Activated T-cell treated with anti-CD3 and anti-CD28 coated beads, Interleukin-2, amount 50 U/mL, for 72 hours (primary cell): ENCODE results near the gene VPS37D. TPM values are rescaled to one million over a fixed set of nuclear protein-coding genes. Genes with fewer than 3 reads are reported as not detected.
"Not testable (repeated sequence)": the region's sequence is repeated elsewhere in the genome, so short reads cannot be mapped to it uniquely, and the experiment has no call there.

ENCODE experiments used
- ATAC-seq, 2 donors: fragments of 150-1000 bp; cut with Tn5 transposase; replicated peaks in 1 of 2; 2 replicates each; pipeline ENCODE4 v1.10.0; 2021; ENCODE audit warnings: moderate library complexity in 2 of 2, mild to moderate bottlenecking in 1 of 2
- DNase-seq, 2 donors: peaks; one replicate each; pipeline ENCODE4 v3.0.0; 2021 to 2022; ENCODE audit warnings: mixed read lengths in 1 of 2
- H3K27ac Mint-ChIP-seq: one replicate; pipeline ENCODE4 v1.8.0; 2022; ENCODE audit warnings: mild to moderate bottlenecking, moderate library complexity, mixed read lengths
- H3K27me3 Mint-ChIP-seq: one replicate; pipeline ENCODE4 v1.8.0; 2022; ENCODE audit warnings: low read depth, mixed read lengths
- H3K36me3 Mint-ChIP-seq, 2 donors: one replicate each; pipeline ENCODE4 v1.8.0; 2022; ENCODE audit warnings: mixed read lengths in 2 of 2, mild to moderate bottlenecking in 1 of 2; ENCODE audit not compliant: insufficient read depth in 2 of 2
- H3K4me1 Mint-ChIP-seq: one replicate; pipeline ENCODE4 v1.8.0; 2022; ENCODE audit warnings: low read depth, mixed read lengths
- H3K4me3 Mint-ChIP-seq, 2 donors: one replicate each; pipeline ENCODE4 v1.8.0; 2022; ENCODE audit warnings: mild to moderate bottlenecking in 2 of 2, mixed read lengths in 2 of 2, moderate library complexity in 2 of 2
- H3K9me3 Mint-ChIP-seq, 2 donors: one replicate each; pipeline ENCODE4 v1.8.0; 2022; ENCODE audit warnings: mixed read lengths in 2 of 2
- total RNA-seq, 2 donors: library from RNA; stranded (reverse); gene quantifications; one replicate each; pipeline ENCODE4 v1.2.3, GENCODE V29; 2022

The VPS37D gene
- total RNA-seq, 2 donors from 2014 or later: 0.70 to 0.95 TPM

GRCh38 chr7:73650524-73650923, 17.1 kb upstream of the VPS37D start:
- no peak overlapping the region for H3K4me3 Mint-ChIP-seq
- H3K36me3 Mint-ChIP-seq: no peaks in the 10 kb centered on the region
- no peak overlapping the region for H3K27ac Mint-ChIP-seq
- peaks cover 18% of the 10 kb centered on the region for H3K4me1 Mint-ChIP-seq
- DNase-seq (no peak), ATAC-seq (no peak)
- no peaks in the 10 kb centered on the region for H3K9me3 Mint-ChIP-seq
- peaks cover 64% of the 10 kb centered on the region for H3K27me3 Mint-ChIP-seq

GRCh38 chr7:73652541-73652949, 15.1 kb upstream of the VPS37D start:
- ATAC-seq (no peak), DNase-seq (no peak)
- Mint-ChIP-seq H3K4me1 (peaks cover 18% of the 10 kb centered on the region), H3K36me3 (no peaks in the 10 kb centered on the region), H3K4me3 (no peak overlapping the region), H3K9me3 (no peaks in the 10 kb centered on the region), H3K27me3 (peaks cover 50% of the 10 kb centered on the region), H3K27ac (no peak overlapping the region)

DNA sequence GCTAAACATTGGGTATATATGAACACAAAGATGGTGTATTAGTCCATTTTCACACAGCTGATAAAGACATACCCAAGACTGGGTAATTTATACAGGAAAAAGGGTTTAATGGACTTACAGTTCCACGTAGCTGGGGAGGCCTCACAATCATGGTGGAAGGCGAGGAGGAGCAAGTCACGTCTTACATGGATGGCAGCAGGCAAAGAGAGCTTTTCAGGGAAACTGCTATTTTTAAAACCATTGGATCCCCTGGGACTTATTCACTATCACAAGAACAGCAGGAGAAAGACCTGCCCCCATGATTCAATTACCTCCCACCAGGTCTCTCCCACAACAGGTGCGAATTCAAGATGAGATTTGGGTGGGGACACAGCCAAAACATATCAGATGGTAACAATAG, 12.3 kb upstream of the VPS37D start:
- not testable (repeated sequence) for H3K27ac Mint-ChIP-seq, H3K4me3 Mint-ChIP-seq, ATAC-seq, H3K4me1 Mint-ChIP-seq, DNase-seq, H3K9me3 Mint-ChIP-seq, H3K36me3 Mint-ChIP-seq
- peaks cover 32% of the 10 kb centered on the region for H3K27me3 Mint-ChIP-seq

GRCh38 chr7:73659983-73660382, 7.6 kb upstream of the VPS37D start:
- H3K27ac Mint-ChIP-seq: no peak overlapping the region
- peaks cover 5% of the 10 kb centered on the region for H3K4me1 Mint-ChIP-seq
- H3K9me3 Mint-ChIP-seq: peaks cover 0 to 4% of the 10 kb centered on the region in 2 donors
- H3K36me3 Mint-ChIP-seq: peaks cover 0 to 3% of the 10 kb centered on the region in 2 donors
- no peak overlapping the region for H3K4me3 Mint-ChIP-seq
- DNase-seq (no peak), ATAC-seq (no peak)
- H3K27me3 Mint-ChIP-seq: peaks cover 34% of the 10 kb centered on the region

- H3K27me3 Mint-ChIP-seq: peaks cover 39% of the 10 kb centered on the region
- ATAC-seq: not testable (repeated sequence)
Measured at GRCh38 chr7:73660594-73660993, 7.0 kb upstream of the VPS37D start.

GRCh38 chr7:73663033-73663432, 4.6 kb upstream of the VPS37D start:
- Mint-ChIP-seq H3K4me1 (peaks cover 9% of the 10 kb centered on the region), H3K4me3 (no peak overlapping the region), H3K9me3 (peaks cover 0 to 4% of the 10 kb centered on the region in 2 donors), H3K27ac (no peak overlapping the region), H3K36me3 (peaks cover 0 to 3% of the 10 kb centered on the region in 2 donors), H3K27me3 (peaks cover 46% of the 10 kb centered on the region)
- ATAC-seq (no peak), DNase-seq (no peak)

More at GRCh38 chr7:73660594-73660993, 7.0 kb upstream of the VPS37D start:
- not testable (repeated sequence) for H3K4me1 Mint-ChIP-seq, H3K27ac Mint-ChIP-seq, DNase-seq, H3K4me3 Mint-ChIP-seq, H3K9me3 Mint-ChIP-seq, H3K36me3 Mint-ChIP-seq

DNA sequence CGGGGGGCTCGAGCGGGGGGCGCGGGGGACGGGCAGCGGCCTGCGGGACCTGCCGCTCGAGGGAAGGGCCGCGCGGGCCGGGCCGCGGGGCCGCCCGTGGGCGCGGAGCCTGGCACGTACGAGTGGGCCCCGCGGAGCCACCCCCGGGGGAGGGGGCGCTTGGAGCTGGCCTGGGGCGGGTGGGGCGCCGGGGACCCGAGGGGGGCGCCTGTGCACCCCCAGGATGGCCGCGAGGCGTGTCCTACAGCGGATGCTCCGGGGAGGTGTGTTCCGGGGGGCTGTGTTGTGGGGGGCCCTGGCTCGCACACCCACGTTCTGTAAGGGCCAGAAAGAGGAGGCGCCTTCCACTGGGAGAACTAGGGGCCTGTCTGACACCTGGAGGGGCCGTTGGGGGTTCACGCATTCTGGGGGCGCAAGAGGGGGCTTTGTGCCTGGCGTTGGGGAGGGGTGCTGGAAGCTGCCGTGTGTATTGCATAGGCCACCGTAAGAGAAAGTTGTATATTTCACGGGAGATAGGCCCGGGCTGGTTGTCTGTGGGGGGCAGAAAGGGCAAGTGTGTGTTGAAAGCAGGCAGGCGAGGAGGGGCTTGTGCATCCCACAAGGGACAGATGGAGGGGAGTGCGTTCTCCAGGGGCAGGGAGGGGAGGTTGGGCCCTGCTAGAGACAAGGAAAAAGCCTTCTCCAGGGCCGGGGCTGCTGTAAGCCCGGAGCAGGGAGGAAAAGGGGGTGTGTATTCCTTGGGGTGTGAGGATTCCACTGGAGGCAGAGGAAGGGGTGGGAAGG, 663 bp downstream of the VPS37D start:
- ATAC-seq: no peak
- Mint-ChIP-seq H3K27me3 (peaks cover 52% of the 10 kb centered on the region), H3K4me3 (peak overlapping the region; percentile 68 to 69), H3K36me3 (peaks cover 0 to under 1% of the 10 kb centered on the region in 2 donors), H3K27ac (no peak overlapping the region), H3K9me3 (peaks cover 0 to under 1% of the 10 kb centered on the region in 2 donors), H3K4me1 (peaks cover 9% of the 10 kb centered on the region)
- DNase-seq: no peak

- Mint-ChIP-seq H3K27ac (no peak overlapping the region), H3K27me3 (peaks cover 46% of the 10 kb centered on the region)
- no peak for DNase-seq
Measured at GRCh38 chr7:73668886-73669230, 1.2 kb downstream of the VPS37D start.

DNA sequence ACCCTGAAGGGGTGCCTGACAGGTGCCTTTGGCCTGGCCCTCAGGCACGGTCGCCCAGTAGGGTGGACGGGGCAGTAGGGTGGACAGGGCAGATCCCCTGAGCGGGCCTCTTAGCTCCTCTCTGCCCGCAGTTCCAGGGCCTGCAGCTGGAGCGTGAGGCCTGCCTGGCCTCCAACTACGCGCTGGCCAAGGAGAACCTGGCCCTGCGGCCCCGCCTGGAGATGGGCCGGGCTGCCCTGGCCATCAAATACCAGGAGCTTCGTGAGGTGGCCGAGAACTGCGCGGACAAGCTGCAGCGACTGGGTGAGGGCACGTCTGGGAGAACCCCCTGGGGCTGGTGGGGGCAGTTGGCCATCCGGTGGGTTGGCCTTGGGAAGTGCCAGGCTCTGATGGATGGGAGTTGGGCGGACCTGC, 1.7 kb downstream of the VPS37D start:
- no peaks in the 10 kb centered on the region for H3K36me3 Mint-ChIP-seq
- DNase-seq: no peak
- peaks cover 42% of the 10 kb centered on the region for H3K27me3 Mint-ChIP-seq
- no peak overlapping the region for H3K4me3 Mint-ChIP-seq
- H3K27ac Mint-ChIP-seq: no peak overlapping the region
- ATAC-seq: no peak
- H3K9me3 Mint-ChIP-seq: no peaks in the 10 kb centered on the region
- H3K4me1 Mint-ChIP-seq: peaks cover 9% of the 10 kb centered on the region

More at GRCh38 chr7:73668886-73669230, 1.2 kb downstream of the VPS37D start:
- H3K9me3 Mint-ChIP-seq: no peaks in the 10 kb centered on the region
- ATAC-seq: no peak
- peaks cover 9% of the 10 kb centered on the region for H3K4me1 Mint-ChIP-seq
- H3K4me3 Mint-ChIP-seq: peak overlapping the region; percentile 68 to 69
- H3K36me3 Mint-ChIP-seq: no peaks in the 10 kb centered on the region

GRCh38 chr7:73669858-73670385, 2.3 kb downstream of the VPS37D start:
- H3K27me3 Mint-ChIP-seq: peaks cover 38% of the 10 kb centered on the region
- no peak overlapping the region for H3K4me3 Mint-ChIP-seq
- no peak overlapping the region for H3K27ac Mint-ChIP-seq
- DNase-seq (no peak), ATAC-seq (no peak)
- H3K9me3 Mint-ChIP-seq: no peaks in the 10 kb centered on the region
- no peaks in the 10 kb centered on the region for H3K36me3 Mint-ChIP-seq
- peaks cover 4% of the 10 kb centered on the region for H3K4me1 Mint-ChIP-seq

DNA sequence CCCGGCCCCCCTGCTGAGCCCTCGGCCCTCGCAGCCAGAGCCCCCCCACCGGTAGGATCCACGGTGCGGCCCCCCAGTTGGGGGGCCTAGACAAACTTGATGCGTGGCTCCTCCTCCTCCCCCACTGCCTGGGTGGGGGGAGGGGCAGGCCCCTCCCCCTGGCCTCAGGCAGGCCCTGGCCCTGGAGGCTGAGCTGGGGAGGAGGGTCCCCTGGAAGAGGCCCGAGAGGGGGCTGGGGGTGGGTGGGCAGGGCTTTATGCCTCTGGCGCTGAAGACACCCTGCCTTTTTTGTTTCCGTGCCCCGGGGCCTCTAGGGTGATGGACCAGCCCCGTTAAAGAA, 3.7 kb downstream of the VPS37D start:
- H3K4me3 Mint-ChIP-seq: no peak overlapping the region
- H3K27ac Mint-ChIP-seq: no peak overlapping the region
- DNase-seq: no peak
- peaks cover 26% of the 10 kb centered on the region for H3K27me3 Mint-ChIP-seq
- no peak for ATAC-seq
- peaks cover 4% of the 10 kb centered on the region for H3K4me1 Mint-ChIP-seq
- H3K36me3 Mint-ChIP-seq: no peaks in the 10 kb centered on the region
- H3K9me3 Mint-ChIP-seq: no peaks in the 10 kb centered on the region

DNA sequence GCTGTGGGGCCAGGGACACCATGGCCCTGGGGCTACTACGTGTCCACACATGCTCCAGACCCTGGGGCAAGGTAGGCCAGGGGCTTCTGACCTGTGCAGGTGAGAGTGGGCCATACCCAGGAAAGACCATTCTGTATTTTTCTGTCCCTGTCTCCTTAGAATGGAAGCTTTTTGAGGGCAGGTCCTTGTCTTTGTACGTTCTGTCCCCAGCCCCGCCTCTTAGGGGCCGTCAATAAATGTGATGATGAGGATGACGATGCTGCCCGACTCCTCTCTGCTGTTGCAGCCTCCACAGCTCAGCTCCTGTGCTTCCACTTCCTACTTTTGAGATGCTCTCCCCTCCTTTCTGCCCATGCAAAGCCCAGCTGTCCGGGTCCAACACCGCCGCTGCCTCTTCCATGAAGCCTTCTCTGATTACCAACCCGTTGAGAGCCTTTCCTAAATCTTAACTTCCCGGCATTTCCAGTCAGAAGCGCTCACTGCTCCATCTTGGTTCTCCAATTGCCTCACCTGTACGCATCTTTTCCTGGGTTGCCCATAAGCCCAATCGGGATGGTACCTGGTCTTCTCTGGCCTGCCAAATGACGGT, 4.3 kb downstream of the VPS37D start:
- DNase-seq (no peak), ATAC-seq (no peak)
- Mint-ChIP-seq H3K4me1 (peaks cover 4% of the 10 kb centered on the region), H3K27me3 (peaks cover 23% of the 10 kb centered on the region), H3K36me3 (no peaks in the 10 kb centered on the region), H3K4me3 (no peak overlapping the region), H3K9me3 (no peaks in the 10 kb centered on the region), H3K27ac (no peak overlapping the region)

DNA sequence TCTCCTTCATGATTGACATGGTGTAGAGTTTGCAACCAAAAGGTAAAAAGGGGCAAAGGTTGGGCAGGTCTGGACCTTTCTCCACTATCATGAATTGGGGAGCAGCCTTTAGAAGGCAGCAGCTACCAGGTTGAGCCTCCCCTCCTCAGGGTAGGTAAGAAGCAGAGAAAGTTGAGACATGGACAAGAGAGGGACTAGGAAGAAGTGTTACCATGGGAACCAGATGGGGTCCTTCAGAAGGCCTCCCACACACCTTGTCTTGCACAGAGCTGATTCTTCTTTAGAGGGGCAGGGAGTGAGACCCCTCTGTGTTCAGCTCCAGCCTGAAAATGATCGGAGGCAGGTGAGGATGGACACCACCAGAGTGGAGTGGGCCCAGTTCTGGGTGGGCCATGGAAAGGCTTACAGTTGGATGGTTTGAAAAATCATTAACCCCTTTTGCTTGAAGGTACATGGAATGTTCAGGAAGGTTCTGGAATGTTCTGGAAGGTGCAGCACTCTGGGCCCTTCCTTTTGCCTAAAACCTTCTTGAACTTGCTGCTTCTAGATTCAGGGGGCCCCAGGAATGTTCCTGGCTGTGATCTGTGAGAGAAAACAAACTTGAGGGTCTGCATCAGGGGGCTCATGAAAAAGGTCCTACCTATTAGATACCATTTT, 7.0 kb downstream of the VPS37D start:
- H3K4me1 Mint-ChIP-seq: no peaks in the 10 kb centered on the region
- H3K27me3 Mint-ChIP-seq: peaks cover 9% of the 10 kb centered on the region
- H3K27ac Mint-ChIP-seq: no peak overlapping the region
- DNase-seq: no peak
- H3K36me3 Mint-ChIP-seq: peaks cover 5 to 8% of the 10 kb centered on the region in 2 donors
- ATAC-seq: no peak
- no peaks in the 10 kb centered on the region for H3K9me3 Mint-ChIP-seq
- H3K4me3 Mint-ChIP-seq: no peak overlapping the region
